SK-N-SH (cell line): ENCODE data around the gene CHID1.

ENCODE experiments used
- GATA2 ChIP-seq: sonication (generic); formaldehyde crosslinking; IDR thresholded peaks from 2 replicates; pipeline ENCODE4 v1.5.0; 2020; ENCODE audit warnings: mild to moderate bottlenecking, missing genetic modification reagents
- RCOR1 ChIP-seq: fragments of 150-350 bp; IDR thresholded peaks from 2 replicates; pipeline ENCODE4 v1.6.1; 2017; ENCODE audit warnings: antibody characterized with exemption, low read length
- TF ChIP-seq, protein P1 (sequence below): fragments of 200-600 bp; sonication (generic); IDR thresholded peaks from 2 replicates; pipeline ENCODE4 v1.6.1; 2017; ENCODE audit warnings: antibody characterized with exemption, mild to moderate bottlenecking, moderate library complexity
- TF ChIP-seq, protein P2 (sequence below): IDR thresholded peaks from 2 replicates; pipeline ENCODE4 v1.6.1; 2012; ENCODE audit warnings: mild to moderate bottlenecking, low read depth, low read length, moderate library complexity

DNA sequence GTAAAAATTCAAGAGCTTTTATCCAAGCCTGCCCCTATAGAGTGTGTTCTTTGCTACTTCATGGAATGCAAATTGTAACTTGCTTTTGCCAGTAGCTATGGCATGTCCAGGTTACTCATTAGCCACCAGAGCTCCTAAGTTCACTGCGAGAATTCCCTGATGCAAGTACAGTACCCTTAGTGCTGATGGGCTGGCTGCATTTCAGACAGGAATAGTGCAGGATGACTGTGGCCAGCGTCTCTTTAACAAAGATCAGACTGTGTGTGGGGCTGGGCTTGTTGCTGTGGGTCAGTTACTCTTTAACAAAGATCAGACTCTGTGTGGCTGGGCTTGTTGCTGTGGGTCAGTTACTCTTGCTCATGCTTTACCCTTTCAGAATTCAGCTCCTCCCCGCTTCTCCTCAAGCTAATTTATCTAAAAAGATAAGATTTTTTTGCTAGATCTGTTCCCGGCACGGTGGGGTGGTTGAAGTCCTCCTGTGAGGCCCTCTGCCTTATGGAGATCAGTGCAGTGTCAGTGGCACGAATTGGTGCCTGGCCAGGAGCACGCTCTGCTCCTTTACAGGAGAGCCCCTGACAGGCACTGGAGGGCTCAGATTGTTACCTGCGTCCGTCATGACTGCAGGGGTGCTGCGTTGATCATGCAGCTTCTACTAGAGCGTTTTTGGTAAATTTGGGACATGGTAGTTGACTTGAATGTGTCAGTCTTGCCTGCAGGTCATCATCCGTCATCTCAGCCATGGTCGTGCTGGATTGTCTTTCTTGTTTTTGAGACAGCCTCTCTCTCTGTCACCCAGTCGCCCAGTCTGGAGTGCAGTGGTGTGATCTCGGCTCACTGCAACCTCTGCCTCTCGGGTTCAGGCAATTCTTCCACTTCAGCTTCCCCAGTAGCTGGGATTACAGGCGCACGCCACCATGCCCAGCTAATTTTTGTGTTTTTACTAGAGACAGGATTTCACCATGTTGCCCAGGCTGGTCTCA lies 42.1 kb upstream of the CHID1 start:
- TF ChIP-seq RCOR1 (no peak), GATA2 (CRISPR knock-in tag) (peak; percentile 37; the same call in 1 of the 2 replicates)
- TF ChIP-seq, protein P1, sequence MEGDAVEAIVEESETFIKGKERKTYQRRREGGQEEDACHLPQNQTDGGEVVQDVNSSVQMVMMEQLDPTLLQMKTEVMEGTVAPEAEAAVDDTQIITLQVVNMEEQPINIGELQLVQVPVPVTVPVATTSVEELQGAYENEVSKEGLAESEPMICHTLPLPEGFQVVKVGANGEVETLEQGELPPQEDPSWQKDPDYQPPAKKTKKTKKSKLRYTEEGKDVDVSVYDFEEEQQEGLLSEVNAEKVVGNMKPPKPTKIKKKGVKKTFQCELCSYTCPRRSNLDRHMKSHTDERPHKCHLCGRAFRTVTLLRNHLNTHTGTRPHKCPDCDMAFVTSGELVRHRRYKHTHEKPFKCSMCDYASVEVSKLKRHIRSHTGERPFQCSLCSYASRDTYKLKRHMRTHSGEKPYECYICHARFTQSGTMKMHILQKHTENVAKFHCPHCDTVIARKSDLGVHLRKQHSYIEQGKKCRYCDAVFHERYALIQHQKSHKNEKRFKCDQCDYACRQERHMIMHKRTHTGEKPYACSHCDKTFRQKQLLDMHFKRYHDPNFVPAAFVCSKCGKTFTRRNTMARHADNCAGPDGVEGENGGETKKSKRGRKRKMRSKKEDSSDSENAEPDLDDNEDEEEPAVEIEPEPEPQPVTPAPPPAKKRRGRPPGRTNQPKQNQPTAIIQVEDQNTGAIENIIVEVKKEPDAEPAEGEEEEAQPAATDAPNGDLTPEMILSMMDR: no peak
- TF ChIP-seq, protein P2, sequence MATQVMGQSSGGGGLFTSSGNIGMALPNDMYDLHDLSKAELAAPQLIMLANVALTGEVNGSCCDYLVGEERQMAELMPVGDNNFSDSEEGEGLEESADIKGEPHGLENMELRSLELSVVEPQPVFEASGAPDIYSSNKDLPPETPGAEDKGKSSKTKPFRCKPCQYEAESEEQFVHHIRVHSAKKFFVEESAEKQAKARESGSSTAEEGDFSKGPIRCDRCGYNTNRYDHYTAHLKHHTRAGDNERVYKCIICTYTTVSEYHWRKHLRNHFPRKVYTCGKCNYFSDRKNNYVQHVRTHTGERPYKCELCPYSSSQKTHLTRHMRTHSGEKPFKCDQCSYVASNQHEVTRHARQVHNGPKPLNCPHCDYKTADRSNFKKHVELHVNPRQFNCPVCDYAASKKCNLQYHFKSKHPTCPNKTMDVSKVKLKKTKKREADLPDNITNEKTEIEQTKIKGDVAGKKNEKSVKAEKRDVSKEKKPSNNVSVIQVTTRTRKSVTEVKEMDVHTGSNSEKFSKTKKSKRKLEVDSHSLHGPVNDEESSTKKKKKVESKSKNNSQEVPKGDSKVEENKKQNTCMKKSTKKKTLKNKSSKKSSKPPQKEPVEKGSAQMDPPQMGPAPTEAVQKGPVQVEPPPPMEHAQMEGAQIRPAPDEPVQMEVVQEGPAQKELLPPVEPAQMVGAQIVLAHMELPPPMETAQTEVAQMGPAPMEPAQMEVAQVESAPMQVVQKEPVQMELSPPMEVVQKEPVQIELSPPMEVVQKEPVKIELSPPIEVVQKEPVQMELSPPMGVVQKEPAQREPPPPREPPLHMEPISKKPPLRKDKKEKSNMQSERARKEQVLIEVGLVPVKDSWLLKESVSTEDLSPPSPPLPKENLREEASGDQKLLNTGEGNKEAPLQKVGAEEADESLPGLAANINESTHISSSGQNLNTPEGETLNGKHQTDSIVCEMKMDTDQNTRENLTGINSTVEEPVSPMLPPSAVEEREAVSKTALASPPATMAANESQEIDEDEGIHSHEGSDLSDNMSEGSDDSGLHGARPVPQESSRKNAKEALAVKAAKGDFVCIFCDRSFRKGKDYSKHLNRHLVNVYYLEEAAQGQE: no peak
